CD14-positive monocyte (primary cell): ENCODE data around the gene TMEM273. TPM values are rescaled to one million over a fixed set of nuclear protein-coding genes. Genes with fewer than 3 reads are reported as not detected.

Experiments used
- DNase-seq, 3 donors: peaks; one replicate each; pipeline ENCODE4 v3.0.0-alpha.2; 2011 to 2022
- H2AFZ ChIP-seq: 2 replicates; pipeline ENCODE4 v1.6.0; 2012; ENCODE audit warnings: mild to moderate bottlenecking, low read depth, low read length, inconsistent platforms; ENCODE audit not compliant: insufficient read depth, poor library complexity, severe bottlenecking
- H3K27ac ChIP-seq, 2 donors: 1 replicate in 1 of 2; 2 replicates in 1 of 2; pipeline ENCODE4 v1.5.1; 2012 to 2013; ENCODE audit warnings: low read length in 2 of 2, control low read depth in 1 of 2, inconsistent platforms in 1 of 2, low read depth in 1 of 2, mild to moderate bottlenecking in 1 of 2
- H3K27me3 ChIP-seq, 2 donors: one replicate each; pipeline versions ENCODE4 v1.6.0 to v1.6.1; 2011 to 2013; ENCODE audit warnings: low read length in 2 of 2; ENCODE audit not compliant: control insufficient read depth in 2 of 2, insufficient read depth in 2 of 2
- H3K36me3 ChIP-seq, 2 donors: replicated peaks in 1 of 2; 1 replicate in 1 of 2; 2 replicates in 1 of 2; pipeline versions ENCODE4 v1.5.1 to v1.6.1; 2012 to 2013; ENCODE audit warnings: low read length in 2 of 2, control low read depth in 1 of 2, inconsistent platforms in 1 of 2, mild to moderate bottlenecking in 1 of 2; ENCODE audit not compliant: insufficient read depth in 2 of 2, control insufficient read depth in 1 of 2
- H3K4me1 ChIP-seq, 2 donors: 1 replicate in 1 of 2; 2 replicates in 1 of 2; pipeline versions ENCODE4 v1.5.1 to v1.6.1; 2012 to 2013; ENCODE audit warnings: low read length in 2 of 2, control low read depth in 1 of 2, inconsistent platforms in 1 of 2, mild to moderate bottlenecking in 1 of 2, moderate library complexity in 1 of 2; ENCODE audit not compliant: insufficient read depth in 2 of 2, control insufficient read depth in 1 of 2
- H3K4me2 ChIP-seq: replicated peaks from 2 replicates; pipeline ENCODE3; 2012; ENCODE audit warnings: low read length, moderate library complexity, mild to moderate bottlenecking; ENCODE audit not compliant: poor library complexity, severe bottlenecking; ENCODE audit errors: extremely low read depth
- H3K4me3 ChIP-seq, 3 experiments: fragments of 200-600 bp in 1 of 3; sonication (generic) in 1 of 3; replicated peaks in 1 of 3; 1 replicate in 2 of 3; 2 replicates in 1 of 3; pipeline ENCODE4 v1.5.1; 2011 to 2013; ENCODE audit warnings: low read length in 3 of 3, mild to moderate bottlenecking in 3 of 3, control low read depth in 2 of 3, low read depth in 2 of 3, inconsistent platforms in 1 of 3, moderate library complexity in 1 of 3
- H3K79me2 ChIP-seq: 2 replicates; pipeline ENCODE4 v1.6.0; 2012; ENCODE audit warnings: mild to moderate bottlenecking, control low read depth, inconsistent platforms, low read length, moderate library complexity; ENCODE audit not compliant: insufficient read depth
- H3K9ac ChIP-seq: 2 replicates; pipeline ENCODE4 v1.6.0; 2017; ENCODE audit warnings: low read length, mild to moderate bottlenecking; ENCODE audit not compliant: insufficient read depth, poor library complexity, severe bottlenecking
- H3K9me3 ChIP-seq, 2 donors: replicated peaks in 1 of 2; 1 replicate in 1 of 2; 2 replicates in 1 of 2; pipeline versions ENCODE4 v1.5.1 to v1.6.1; 2012 to 2013; ENCODE audit warnings: low read length in 2 of 2, control low read depth in 1 of 2; ENCODE audit not compliant: control insufficient read depth in 1 of 2, insufficient read depth in 1 of 2
- H4K20me1 ChIP-seq: 2 replicates; pipeline ENCODE4 v1.6.0; 2012; ENCODE audit warnings: mild to moderate bottlenecking, low read length, control low read depth, moderate library complexity; ENCODE audit not compliant: insufficient read depth
- H3K27ac Mint-ChIP-seq, 7 donors: one replicate each; pipeline ENCODE4 v1.8.0; 2020; ENCODE audit warnings: mild to moderate bottlenecking in 7 of 7, mixed read lengths in 7 of 7, moderate library complexity in 6 of 7, inconsistent platforms in 2 of 7
- H3K27me3 Mint-ChIP-seq, 3 donors: one replicate each; pipeline ENCODE4 v1.8.0; 2021 to 2022; ENCODE audit warnings: low read depth in 3 of 3, mild to moderate bottlenecking in 3 of 3, mixed read lengths in 3 of 3, moderate library complexity in 3 of 3, inconsistent platforms in 1 of 3
- H3K36me3 Mint-ChIP-seq, 2 donors: one replicate each; pipeline ENCODE4 v1.8.0; 2020; ENCODE audit warnings: mixed read lengths in 2 of 2, inconsistent platforms in 1 of 2, mild to moderate bottlenecking in 1 of 2
- H3K4me1 Mint-ChIP-seq: one replicate; pipeline ENCODE4 v1.8.0; 2020; ENCODE audit warnings: mild to moderate bottlenecking, mixed read lengths
- H3K4me3 Mint-ChIP-seq, 2 donors: one replicate each; pipeline ENCODE4 v1.8.0; 2020; ENCODE audit warnings: mild to moderate bottlenecking in 2 of 2, mixed read lengths in 2 of 2, moderate library complexity in 1 of 2
- H3K9me3 Mint-ChIP-seq, 7 donors: one replicate each; pipeline ENCODE4 v1.8.0; 2020 to 2022; ENCODE audit warnings: mixed read lengths in 7 of 7, mild to moderate bottlenecking in 6 of 7, moderate library complexity in 6 of 7, inconsistent platforms in 2 of 7
- WGBS: methylation state at CpG from one replicate; pipeline ENCODE4 v1.1.5; 2013; ENCODE audit warnings: missing lambda C conversion rate; ENCODE audit not compliant: insufficient coverage; 5-methylcytosine and 5-hydroxymethylcytosine counted together
- intact Hi-C, 2 donors: fragments of 100-400 bp; cut with micrococcal nuclease; formaldehyde crosslinking; loops; one replicate each; pipeline versions ENCODE4 v1.15.0 to v1.15.1; 2023
- polyA plus RNA-seq, 3 donors: library from polyadenylated mRNA; depleted of rRNA in 1 of 3; unstranded in 2 of 3; stranded (reverse) in 1 of 3; fragments of 300-500 nt in 2 of 3; fragments of >200 nt in 1 of 3; fragmentation: Illumina TruSeq in 2 of 3; gene quantifications; 1 replicate in 2 of 3; 2 replicates in 1 of 3; pipeline ENCODE4 v1.2.3, GENCODE V29; 2012 to 2021
- TF ChIP-seq, protein P1 (sequence below): fragments of 200-600 bp; IDR thresholded peaks from one replicate; pipeline ENCODE4 v1.8.0; 2022; ENCODE audit warnings: antibody characterized with exemption, mild to moderate bottlenecking

The TMEM273 gene
- polyA plus RNA-seq, 3 donors = 6.7 to 7.9 (median 6.9) TPM

DNA sequence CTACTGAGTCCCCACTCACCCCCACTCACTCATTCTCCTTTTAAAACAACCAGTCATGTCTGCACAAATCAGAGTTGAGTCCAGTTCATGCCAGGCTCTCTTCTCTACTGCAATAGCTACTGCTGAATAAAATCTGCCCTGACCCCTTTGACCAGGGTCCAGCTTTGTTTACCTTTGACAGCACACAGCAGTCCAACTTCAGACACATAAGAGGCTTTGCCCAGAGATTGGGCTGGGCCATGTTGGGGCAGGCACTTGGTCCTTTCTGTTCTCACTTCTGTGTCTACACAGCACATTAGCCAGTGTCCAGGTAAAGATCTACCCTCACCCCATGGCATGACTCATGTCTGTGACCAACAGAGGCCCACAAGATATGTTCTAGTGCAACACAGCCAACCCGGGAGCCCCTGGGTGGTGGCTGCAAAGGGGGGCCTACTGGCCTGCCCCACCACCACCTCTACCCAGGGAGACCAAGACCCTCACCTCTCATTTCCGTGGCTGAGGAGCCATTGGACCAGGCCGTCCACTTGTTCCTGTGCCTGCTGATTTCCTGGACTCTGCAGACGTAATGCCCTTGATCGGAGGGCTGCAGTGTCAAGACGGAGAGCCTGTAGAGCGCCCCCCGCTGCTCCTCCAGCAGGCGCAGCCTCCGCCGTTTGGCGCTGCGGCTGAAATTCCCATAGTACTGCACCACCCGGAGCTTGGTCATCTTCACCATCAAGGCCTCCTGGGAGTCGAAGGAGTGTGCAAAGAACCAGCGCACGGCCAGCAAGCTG lies 80.9 kb downstream of the TMEM273 start:
- H3K4me1 Mint-ChIP-seq = peaks cover 8% of the 10 kb centered on the region
- peak overlapping the region in 1 of 2 donors; percentile 10 for H3K4me3 Mint-ChIP-seq
- no peak for DNase-seq
- WGBS = 99% methylated on average over 15 of the region's 17 CpGs
- H3K9me3 Mint-ChIP-seq = no peaks in the 10 kb centered on the region
- TF ChIP-seq, protein P1, sequence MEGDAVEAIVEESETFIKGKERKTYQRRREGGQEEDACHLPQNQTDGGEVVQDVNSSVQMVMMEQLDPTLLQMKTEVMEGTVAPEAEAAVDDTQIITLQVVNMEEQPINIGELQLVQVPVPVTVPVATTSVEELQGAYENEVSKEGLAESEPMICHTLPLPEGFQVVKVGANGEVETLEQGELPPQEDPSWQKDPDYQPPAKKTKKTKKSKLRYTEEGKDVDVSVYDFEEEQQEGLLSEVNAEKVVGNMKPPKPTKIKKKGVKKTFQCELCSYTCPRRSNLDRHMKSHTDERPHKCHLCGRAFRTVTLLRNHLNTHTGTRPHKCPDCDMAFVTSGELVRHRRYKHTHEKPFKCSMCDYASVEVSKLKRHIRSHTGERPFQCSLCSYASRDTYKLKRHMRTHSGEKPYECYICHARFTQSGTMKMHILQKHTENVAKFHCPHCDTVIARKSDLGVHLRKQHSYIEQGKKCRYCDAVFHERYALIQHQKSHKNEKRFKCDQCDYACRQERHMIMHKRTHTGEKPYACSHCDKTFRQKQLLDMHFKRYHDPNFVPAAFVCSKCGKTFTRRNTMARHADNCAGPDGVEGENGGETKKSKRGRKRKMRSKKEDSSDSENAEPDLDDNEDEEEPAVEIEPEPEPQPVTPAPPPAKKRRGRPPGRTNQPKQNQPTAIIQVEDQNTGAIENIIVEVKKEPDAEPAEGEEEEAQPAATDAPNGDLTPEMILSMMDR = no peak
- H3K27me3 Mint-ChIP-seq = peaks cover 7 to 12% (median 9%) of the 10 kb centered on the region in 3 donors
- H3K36me3 Mint-ChIP-seq = no peaks in the 10 kb centered on the region
- no peaks in the 10 kb centered on the region for H3K79me2 ChIP-seq
- no peak overlapping the region for H2AFZ ChIP-seq
- intact Hi-C loops = loop anchor here in 1 of 2 donors (10.0 kb wide), 1 partner anchor 298 kb away; no protein-coding TSS in a partner anchor
- no peak overlapping the region for H3K4me2 ChIP-seq
- H3K27ac Mint-ChIP-seq = peak overlapping the region in 1 of 7 donors; percentile 19
- H3K9me3 ChIP-seq = no peaks in the 10 kb centered on the region
- no peaks in the 10 kb centered on the region for H3K27me3 ChIP-seq
- no peaks in the 10 kb centered on the region for H4K20me1 ChIP-seq
- no peak overlapping the region for H3K27ac ChIP-seq
- H3K9ac ChIP-seq = no peak overlapping the region
- no peaks in the 10 kb centered on the region for H3K4me1 ChIP-seq
- H3K36me3 ChIP-seq = no peaks in the 10 kb centered on the region
- H3K4me3 ChIP-seq = no peak overlapping the region

DNA sequence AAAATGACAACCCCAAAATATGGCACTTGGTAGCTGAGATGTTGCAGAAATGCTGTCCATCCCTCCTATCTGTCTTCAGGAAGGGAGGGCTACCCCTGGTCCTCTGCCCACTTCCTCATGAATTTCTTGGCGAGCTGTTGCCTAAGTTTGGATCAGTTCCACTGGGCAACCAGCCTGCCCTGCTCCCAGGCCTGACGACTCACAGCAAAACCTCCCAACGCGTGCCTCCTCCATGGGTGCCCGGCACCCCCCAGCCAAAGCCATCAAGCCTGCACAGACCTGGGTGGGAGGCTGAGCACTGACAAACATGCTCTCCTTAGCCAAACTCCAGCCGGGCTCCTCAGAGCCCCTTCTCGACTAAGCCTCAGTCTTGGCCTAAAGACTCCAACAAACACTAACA lies 81.7 kb downstream of the TMEM273 start:
- no peaks in the 10 kb centered on the region for H3K36me3 ChIP-seq
- Mint-ChIP-seq H3K27me3 (peaks cover 7 to 12% (median 9%) of the 10 kb centered on the region in 3 donors), H3K36me3 (no peaks in the 10 kb centered on the region), H3K4me1 (peaks cover 8% of the 10 kb centered on the region), H3K9me3 (no peaks in the 10 kb centered on the region), H3K27ac (no peak overlapping the region), H3K4me3 (no peak overlapping the region)
- H3K9ac ChIP-seq = no peak overlapping the region
- no peak overlapping the region for H2AFZ ChIP-seq
- H3K79me2 ChIP-seq = no peaks in the 10 kb centered on the region
- TF ChIP-seq, protein P1 = no peak
- H3K9me3 ChIP-seq = no peaks in the 10 kb centered on the region
- no peaks in the 10 kb centered on the region for H3K27me3 ChIP-seq
- no peak for DNase-seq
- H3K4me1 ChIP-seq = no peaks in the 10 kb centered on the region
- no peak overlapping the region for H3K4me3 ChIP-seq
- intact Hi-C loops = loop anchor here in 1 of 2 donors (10.0 kb wide), 1 partner anchor 298 kb away; no protein-coding TSS in a partner anchor
- no peak overlapping the region for H3K27ac ChIP-seq
- WGBS = 57% methylated on average over 7 of the region's 7 CpGs
- no peaks in the 10 kb centered on the region for H4K20me1 ChIP-seq
- no peak overlapping the region for H3K4me2 ChIP-seq
